ENCODE data around the gene CHST11. TPM values are rescaled to one million over a fixed set of nuclear protein-coding genes. Genes with fewer than 3 reads are reported as not detected.

CHST11 gene
- total and polyA plus RNA-seq, 9 of the 15 experiments (the other 6 are each of a cell fraction or from before 2014, with no cell fraction given) = 2.3 to 38.7 (median 15.0) TPM

DNA sequence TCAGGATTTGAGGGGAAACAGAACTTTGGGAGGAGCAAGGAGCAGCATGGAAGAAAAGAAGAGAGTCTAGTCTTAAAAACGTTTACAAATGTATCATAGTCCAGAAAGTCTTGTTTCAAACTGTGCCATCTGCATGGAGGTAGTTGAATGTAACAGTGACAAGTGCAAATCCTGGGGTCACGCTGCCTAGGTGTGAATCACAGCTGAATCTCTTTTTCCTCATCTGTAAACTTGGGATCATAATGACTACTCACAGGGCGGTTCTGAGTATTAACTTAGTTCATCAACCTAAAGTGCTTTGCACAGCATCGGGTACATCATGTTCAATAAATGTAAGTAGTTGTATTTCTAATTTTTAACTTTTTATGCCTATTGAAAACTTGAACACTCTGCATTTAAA lies 208.5 kb downstream of the CHST11 start:
- BruUV-seq (replicated peaks) = no TSS peak
- peaks cover 11% of the 10 kb centered on the region; the same call in 1 of the 2 replicates for H4K20me1 ChIP-seq (replicated peaks; ENCODE audit: control insufficient read depth, insufficient read depth, low read length)
- WGBS (ENCODE audit: insufficient coverage, low coverage, missing lambda C conversion rate) = 64% methylated on average over 4 of the region's 4 CpGs
- TF ChIP-seq, protein P1, sequence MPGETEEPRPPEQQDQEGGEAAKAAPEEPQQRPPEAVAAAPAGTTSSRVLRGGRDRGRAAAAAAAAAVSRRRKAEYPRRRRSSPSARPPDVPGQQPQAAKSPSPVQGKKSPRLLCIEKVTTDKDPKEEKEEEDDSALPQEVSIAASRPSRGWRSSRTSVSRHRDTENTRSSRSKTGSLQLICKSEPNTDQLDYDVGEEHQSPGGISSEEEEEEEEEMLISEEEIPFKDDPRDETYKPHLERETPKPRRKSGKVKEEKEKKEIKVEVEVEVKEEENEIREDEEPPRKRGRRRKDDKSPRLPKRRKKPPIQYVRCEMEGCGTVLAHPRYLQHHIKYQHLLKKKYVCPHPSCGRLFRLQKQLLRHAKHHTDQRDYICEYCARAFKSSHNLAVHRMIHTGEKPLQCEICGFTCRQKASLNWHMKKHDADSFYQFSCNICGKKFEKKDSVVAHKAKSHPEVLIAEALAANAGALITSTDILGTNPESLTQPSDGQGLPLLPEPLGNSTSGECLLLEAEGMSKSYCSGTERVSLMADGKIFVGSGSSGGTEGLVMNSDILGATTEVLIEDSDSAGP (CRISPR knock-in tag; IDR thresholded peaks at IDR 0.05) = no peak
- TF ChIP-seq SMAD3 (CRISPR knock-in tag; conservative IDR thresholded peaks at IDR 0.05) (no peak), ZNF24 (IDR thresholded peaks at IDR 0.05) (no peak), ELF1 (tag; IDR thresholded peaks at IDR 0.05) (no peak), ZBTB1 (CRISPR knock-in tag; IDR thresholded peaks at IDR 0.05; ENCODE audit: borderline replicate concordance, low read depth) (no peak), CREM (IDR thresholded peaks at IDR 0.05; ENCODE audit: low read depth) (no peak), SMC3 (conservative IDR thresholded peaks at IDR 0.05; ENCODE audit: insufficient read depth, low read depth, low read length) (no peak), ZNF146 (CRISPR knock-in tag; IDR thresholded peaks at IDR 0.05; ENCODE audit: unreplicated experiment) (no peak), CEBPB (tag; IDR thresholded peaks at IDR 0.05) (no peak)
- TF ChIP-seq, protein P2, sequence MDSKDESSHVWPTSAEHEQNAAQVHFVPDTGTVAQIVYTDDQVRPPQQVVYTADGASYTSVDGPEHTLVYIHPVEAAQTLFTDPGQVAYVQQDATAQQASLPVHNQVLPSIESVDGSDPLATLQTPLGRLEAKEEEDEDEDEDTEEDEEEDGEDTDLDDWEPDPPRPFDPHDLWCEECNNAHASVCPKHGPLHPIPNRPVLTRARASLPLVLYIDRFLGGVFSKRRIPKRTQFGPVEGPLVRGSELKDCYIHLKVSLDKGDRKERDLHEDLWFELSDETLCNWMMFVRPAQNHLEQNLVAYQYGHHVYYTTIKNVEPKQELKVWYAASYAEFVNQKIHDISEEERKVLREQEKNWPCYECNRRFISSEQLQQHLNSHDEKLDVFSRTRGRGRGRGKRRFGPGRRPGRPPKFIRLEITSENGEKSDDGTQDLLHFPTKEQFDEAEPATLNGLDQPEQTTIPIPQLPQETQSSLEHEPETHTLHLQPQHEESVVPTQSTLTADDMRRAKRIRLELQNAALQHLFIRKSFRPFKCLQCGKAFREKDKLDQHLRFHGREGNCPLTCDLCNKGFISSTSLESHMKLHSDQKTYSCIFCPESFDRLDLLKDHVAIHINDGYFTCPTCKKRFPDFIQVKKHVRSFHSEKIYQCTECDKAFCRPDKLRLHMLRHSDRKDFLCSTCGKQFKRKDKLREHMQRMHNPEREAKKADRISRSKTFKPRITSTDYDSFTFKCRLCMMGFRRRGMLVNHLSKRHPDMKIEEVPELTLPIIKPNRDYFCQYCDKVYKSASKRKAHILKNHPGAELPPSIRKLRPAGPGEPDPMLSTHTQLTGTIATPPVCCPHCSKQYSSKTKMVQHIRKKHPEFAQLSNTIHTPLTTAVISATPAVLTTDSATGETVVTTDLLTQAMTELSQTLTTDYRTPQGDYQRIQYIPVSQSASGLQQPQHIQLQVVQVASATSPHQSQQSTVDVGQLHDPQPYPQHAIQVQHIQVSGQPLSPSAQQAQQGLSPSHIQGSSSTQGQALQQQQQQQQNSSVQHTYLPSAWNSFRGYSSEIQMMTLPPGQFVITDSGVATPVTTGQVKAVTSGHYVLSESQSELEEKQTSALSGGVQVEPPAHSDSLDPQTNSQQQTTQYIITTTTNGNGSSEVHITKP (IDR thresholded peaks at IDR 0.05; ENCODE audit: partially characterized antibody) = no peak
- TF ChIP-seq, protein P3, sequence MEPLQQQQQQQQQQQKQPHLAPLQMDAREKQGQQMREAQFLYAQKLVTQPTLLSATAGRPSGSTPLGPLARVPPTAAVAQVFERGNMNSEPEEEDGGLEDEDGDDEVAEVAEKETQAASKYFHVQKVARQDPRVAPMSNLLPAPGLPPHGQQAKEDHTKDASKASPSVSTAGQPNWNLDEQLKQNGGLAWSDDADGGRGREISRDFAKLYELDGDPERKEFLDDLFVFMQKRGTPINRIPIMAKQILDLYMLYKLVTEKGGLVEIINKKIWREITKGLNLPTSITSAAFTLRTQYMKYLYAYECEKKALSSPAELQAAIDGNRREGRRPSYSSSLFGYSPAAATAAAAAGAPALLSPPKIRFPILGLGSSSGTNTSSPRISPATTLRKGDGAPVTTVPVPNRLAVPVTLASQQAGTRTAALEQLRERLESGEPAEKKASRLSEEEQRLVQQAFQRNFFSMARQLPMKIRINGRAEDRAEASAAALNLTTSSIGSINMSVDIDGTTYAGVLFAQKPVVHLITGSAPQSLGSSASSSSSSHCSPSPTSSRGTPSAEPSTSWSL (CRISPR knock-in tag; IDR thresholded peaks at IDR 0.05; ENCODE audit: borderline replicate concordance) = no peak
- TF ChIP-seq, protein P4, sequence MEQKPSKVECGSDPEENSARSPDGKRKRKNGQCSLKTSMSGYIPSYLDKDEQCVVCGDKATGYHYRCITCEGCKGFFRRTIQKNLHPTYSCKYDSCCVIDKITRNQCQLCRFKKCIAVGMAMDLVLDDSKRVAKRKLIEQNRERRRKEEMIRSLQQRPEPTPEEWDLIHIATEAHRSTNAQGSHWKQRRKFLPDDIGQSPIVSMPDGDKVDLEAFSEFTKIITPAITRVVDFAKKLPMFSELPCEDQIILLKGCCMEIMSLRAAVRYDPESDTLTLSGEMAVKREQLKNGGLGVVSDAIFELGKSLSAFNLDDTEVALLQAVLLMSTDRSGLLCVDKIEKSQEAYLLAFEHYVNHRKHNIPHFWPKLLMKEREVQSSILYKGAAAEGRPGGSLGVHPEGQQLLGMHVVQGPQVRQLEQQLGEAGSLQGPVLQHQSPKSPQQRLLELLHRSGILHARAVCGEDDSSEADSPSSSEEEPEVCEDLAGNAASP (IDR thresholded peaks at IDR 0.05) = no peak
- TF ChIP-seq, protein P5, sequence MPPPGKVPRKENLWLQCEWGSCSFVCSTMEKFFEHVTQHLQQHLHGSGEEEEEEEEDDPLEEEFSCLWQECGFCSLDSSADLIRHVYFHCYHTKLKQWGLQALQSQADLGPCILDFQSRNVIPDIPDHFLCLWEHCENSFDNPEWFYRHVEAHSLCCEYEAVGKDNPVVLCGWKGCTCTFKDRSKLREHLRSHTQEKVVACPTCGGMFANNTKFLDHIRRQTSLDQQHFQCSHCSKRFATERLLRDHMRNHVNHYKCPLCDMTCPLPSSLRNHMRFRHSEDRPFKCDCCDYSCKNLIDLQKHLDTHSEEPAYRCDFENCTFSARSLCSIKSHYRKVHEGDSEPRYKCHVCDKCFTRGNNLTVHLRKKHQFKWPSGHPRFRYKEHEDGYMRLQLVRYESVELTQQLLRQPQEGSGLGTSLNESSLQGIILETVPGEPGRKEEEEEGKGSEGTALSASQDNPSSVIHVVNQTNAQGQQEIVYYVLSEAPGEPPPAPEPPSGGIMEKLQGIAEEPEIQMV (tag; conservative IDR thresholded peaks at IDR 0.05; ENCODE audit: low read depth) = no peak

More for the DNA sequence above, 208.5 kb downstream of the CHST11 start:
- ChIA-PET CTCF (ENCODE audit: low intra/inter-chr PET ratio) (no interaction called here), POLR2A (no interaction called here)
- peaks cover 4% of the 10 kb centered on the region; the same call in 2 of the 3 replicates for H3K79me2 ChIP-seq (ENCODE audit: control insufficient read depth, insufficient read depth, low read length)
- H3K27ac ChIP-seq (ENCODE audit: extremely low read depth, low read depth, low read length) = no peak overlapping the region
- FAIRE-seq (no peak), ATAC-seq (no peak), DNase-seq (ENCODE audit: extremely low read depth in 1 of 4, low spot score in 3 of 4) (no peak)
- H3K27me3 ChIP-seq (ENCODE audit: control insufficient read depth in 2 of 2, insufficient read depth in 2 of 2, low read length in 2 of 2) = no peaks in the 10 kb centered on the region
- no peaks in the 10 kb centered on the region for H3K9me3 ChIP-seq (replicated peaks; ENCODE audit: control insufficient read depth, insufficient read depth, low read depth, low read length)
- in situ Hi-C loops (cut with MboI) (loop anchor here (10.0 kb wide), 1 partner anchor 280 kb away; no protein-coding TSS in a partner anchor), intact Hi-C loops (cut with micrococcal nuclease) (loop anchor here (5.0 to 10.0 kb wide), 3 partner anchors 160 to 283 kb away; partner anchors contain the start of gene CHST11)
- no peaks in the 10 kb centered on the region for H3K9me1 ChIP-seq (ENCODE audit: control insufficient read depth, insufficient read depth, low read length)
- no peak overlapping the region for H2AFZ ChIP-seq (ENCODE audit: low read depth, low read length)
- H3K9ac ChIP-seq (ENCODE audit: insufficient read depth in 1 of 2, low read depth in 2 of 2, low read length in 2 of 2) = no peak overlapping the region
- no peak overlapping the region for H3K4me2 ChIP-seq (ENCODE audit: insufficient read depth, low read length)
- H3K4me1 ChIP-seq (replicated peaks in 1 of 2; ENCODE audit: control insufficient read depth in 2 of 2, insufficient read depth in 2 of 2, low read length in 2 of 2) = peaks cover 11 to 22% of the 10 kb centered on the region in 2 experiments; a peak in 4 of 5 replicates
- H3K36me3 ChIP-seq (ENCODE audit: control insufficient read depth, insufficient read depth, low read length) = peaks cover 2% of the 10 kb centered on the region; the same call in 1 of the 3 replicates
- H3K4me3 ChIP-seq = no peak overlapping the region
